GM13977 (cell line): Measurements from ENCODE around the gene GINM1.
A peak's percentile ranks its signal among the peaks of the same experiment; 100 is the strongest.

Experiments used
- DNase-seq: peaks from one replicate; pipeline ENCODE4 v3.0.0; 2012; ENCODE audit warnings: low spot score
- in situ Hi-C: fragments of 300-500 bp; cut with MboI; formaldehyde crosslinking; loops from one replicate; pipeline ENCODE4 v1.12.0; 2022; ENCODE audit warnings: low sequenced_read_pairs, low pct_unique_long_range_greater_than_20kb, mixed read lengths, inconsistent platforms; ENCODE audit not compliant: unreplicated experiment
- TF ChIP-seq, protein P1 (sequence below): IDR thresholded peaks from 2 replicates; pipeline ENCODE4 v1.5.1; 2012; ENCODE audit warnings: mild to moderate bottlenecking, control low read depth; ENCODE audit not compliant: insufficient read depth; ENCODE audit errors: extremely low read depth, missing control alignments

GINM1 gene, protein sequence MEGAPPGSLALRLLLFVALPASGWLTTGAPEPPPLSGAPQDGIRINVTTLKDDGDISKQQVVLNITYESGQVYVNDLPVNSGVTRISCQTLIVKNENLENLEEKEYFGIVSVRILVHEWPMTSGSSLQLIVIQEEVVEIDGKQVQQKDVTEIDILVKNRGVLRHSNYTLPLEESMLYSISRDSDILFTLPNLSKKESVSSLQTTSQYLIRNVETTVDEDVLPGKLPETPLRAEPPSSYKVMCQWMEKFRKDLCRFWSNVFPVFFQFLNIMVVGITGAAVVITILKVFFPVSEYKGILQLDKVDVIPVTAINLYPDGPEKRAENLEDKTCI

DNA sequence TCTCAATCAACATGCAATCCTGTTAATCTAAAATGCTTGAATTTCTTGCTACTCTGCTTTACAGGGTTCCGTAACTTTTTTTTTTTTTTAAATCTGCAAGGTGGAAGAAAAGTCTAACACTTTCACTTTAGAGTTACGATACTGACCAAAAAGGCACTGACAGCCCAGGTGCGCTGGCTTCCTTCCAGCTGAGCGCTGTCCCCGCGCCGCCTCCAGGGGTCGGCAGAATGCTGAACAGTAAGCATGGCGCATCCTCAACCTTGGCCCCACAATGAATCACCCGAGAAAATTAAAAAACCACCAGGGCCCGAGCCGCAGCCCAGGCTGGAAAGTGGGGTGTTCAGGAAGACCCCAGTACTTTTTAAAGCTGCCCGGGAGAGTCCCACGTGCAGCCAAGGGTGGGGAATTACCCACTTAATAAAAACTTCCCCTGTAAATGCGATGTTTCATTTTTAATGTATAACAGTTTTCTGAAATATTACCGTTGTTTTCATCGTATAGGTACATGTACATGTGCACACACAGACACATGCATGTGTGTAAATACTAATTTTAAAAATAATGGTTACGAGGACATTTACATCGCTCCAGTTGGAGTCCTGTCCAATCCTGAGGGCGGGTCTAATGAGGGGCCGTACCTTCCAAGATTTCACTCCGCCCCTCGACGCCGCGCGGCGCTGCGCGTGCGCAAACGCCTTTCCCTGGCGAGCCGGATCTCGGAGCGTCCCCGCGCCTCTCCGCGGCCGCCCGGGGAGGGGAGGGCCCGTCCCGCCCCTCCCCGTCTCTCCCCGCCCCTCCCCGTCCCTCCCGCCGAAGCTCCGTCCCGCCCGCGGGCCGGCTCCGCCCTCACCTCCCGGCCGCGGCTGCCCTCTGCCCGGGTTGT, at the start of gene GINM1:
Gene GINM1 (plus strand): TSS at position 849 of the 883 bp plus-strand sequence. CDS start 40 bp downstream, outside the sequence.
- TF ChIP-seq, protein P1, sequence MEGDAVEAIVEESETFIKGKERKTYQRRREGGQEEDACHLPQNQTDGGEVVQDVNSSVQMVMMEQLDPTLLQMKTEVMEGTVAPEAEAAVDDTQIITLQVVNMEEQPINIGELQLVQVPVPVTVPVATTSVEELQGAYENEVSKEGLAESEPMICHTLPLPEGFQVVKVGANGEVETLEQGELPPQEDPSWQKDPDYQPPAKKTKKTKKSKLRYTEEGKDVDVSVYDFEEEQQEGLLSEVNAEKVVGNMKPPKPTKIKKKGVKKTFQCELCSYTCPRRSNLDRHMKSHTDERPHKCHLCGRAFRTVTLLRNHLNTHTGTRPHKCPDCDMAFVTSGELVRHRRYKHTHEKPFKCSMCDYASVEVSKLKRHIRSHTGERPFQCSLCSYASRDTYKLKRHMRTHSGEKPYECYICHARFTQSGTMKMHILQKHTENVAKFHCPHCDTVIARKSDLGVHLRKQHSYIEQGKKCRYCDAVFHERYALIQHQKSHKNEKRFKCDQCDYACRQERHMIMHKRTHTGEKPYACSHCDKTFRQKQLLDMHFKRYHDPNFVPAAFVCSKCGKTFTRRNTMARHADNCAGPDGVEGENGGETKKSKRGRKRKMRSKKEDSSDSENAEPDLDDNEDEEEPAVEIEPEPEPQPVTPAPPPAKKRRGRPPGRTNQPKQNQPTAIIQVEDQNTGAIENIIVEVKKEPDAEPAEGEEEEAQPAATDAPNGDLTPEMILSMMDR = peak; percentile 85
- in situ Hi-C loops = no loop called here
- DNase-seq = peak; percentile 99

DNA sequence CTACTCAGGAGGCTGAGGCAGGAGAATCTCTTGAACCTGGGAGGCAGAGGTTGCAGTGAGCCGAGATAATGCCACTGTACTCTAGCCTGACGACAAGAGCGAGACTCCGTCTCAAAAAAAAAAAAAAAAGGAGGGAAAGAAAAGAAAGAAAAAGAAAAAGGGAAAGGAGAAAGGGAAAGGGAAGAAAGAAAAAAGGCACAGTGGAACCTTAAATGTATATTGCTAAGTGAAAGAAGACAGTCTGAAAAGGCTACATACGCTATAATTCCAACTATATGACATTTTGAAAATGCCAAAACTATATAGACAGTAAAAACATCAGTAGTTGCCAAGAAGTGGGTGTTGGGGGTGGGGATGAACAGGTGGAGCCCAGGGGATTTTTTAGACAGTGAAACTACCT, 36.5 kb upstream of the GINM1 start:
- TF ChIP-seq, protein P1 = no peak
- no peak for DNase-seq
- in situ Hi-C loops = no loop called here

DNA sequence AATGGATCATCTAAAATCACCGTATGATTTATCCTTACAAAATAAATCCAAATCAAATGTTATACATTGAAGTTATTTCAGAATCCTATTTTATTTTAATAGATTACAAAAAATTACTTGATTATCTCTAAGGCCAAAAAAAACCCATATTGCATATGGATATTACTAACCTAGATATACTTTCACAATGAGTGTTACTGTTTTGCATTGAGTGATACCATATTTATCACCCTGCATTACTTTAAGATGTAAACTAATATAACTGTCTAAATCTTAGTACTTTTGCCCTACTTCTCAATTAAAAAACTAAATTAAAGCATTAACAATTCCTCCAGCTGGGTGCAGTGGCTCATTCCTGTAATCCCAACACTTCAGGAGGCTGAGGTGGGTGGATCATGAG, 31.4 kb upstream of the GINM1 start:
- in situ Hi-C loops = no loop called here
- no peak for DNase-seq
- TF ChIP-seq, protein P1 = no peak

DNA sequence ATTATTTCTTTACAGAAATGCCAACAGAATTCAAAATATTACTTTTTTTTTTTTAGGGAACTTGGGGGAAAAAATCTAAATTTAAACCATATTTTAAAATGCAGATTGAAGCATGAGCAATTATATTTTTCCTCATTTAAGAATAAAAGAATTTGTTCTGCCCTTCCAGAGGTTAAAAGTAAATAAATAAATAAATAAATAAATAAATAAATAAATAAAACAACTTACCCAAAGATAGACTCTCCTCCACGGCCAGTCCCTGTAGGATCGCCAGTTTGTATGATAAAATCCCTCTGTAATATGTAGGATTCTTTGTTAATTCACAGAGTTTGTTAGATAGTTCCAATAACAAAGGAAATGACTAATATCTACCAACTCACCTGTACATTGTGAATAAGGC, 25.0 kb upstream of the GINM1 start:
- TF ChIP-seq, protein P1 = no peak
- no peak for DNase-seq
- in situ Hi-C loops = no loop called here

DNA sequence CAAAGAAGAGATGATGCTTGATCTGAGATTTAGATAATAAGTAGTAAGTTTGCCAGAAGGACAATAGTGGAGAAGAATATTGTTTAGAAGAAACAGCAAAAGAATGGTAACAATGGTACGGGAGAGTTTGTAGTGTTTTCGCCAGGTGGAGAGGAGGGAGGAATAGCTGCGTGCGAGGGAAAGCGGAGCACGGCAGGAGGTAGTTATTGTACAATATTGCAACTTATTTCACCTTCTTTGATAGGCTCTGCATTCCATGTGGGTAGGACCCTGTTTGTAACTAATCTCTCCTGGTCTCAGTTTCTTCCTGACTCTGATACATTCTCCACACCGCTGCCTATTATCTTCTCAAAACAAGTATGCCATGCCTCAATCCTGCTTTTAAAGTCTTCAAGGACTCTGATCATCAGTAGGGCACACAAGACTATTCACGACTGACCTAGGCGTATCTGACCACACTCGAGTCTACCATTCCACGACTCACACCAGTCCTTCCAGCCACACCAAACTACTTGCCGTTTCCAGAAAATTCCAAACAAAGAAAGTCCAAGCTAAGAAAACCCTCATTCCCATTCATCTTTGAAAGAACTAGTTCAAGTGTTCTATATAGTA, 21.4 kb upstream of the GINM1 start:
- no peak for DNase-seq
- in situ Hi-C loops = no loop called here
- TF ChIP-seq, protein P1 = no peak

DNA sequence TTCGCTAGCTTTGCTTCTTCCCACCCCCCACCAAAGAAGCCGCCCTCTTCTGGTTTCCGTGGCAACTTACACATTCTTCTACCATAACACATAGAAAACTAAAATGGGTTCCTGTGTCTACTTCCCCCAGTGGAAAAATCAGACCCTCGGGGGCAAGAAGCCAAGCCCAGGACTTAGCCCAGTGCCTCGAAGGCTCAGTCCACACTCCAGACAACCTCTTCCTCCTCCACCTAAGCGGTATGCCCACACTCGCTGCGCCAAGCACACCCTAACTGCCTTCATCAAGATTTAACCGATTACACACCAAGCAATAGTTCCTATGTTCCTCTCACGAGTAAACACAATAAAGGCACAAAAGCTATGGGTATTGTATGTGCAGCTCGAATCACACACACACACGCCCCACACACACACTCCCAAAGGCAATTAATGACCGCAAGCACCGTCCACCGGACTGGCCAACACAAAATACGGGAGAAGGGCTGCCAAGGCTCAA, 20.9 kb upstream of the GINM1 start:
- TF ChIP-seq, protein P1 = no peak
- DNase-seq = peak; percentile 25
- in situ Hi-C loops = no loop called here
